Small intestine (tissue), 7 donors: ENCODE measurements around the gene SLC12A5. TPM values are rescaled to one million over a fixed set of nuclear protein-coding genes. Genes with fewer than 3 reads are reported as not detected.
"Not testable (repeated sequence)": the region's sequence is repeated elsewhere in the genome, so short reads cannot be mapped to it uniquely, and the experiment has no call there.

Experiments
- DNase-seq, 2 donors: peaks; one replicate each; pipeline versions ENCODE4 v3.0.0 to v3.0.0-alpha.2; 2013
- FAIRE-seq: peaks from 2 replicates; lab custom pipeline; 2012; peaks lifted over from hg19 to GRCh38; lab: Jason Lieb, UNC
- H3K27ac ChIP-seq, 3 donors: one replicate each; pipeline ENCODE4 v1.5.1; 2013; ENCODE audit warnings: low read length in 2 of 3, mild to moderate bottlenecking in 2 of 3, control low read depth in 1 of 3, inconsistent platforms in 1 of 3, low read depth in 1 of 3, moderate library complexity in 1 of 3
- H3K27me3 ChIP-seq, 3 donors: one replicate each; pipeline ENCODE4 v1.6.1; 2013; ENCODE audit warnings: low read length in 3 of 3, inconsistent platforms in 1 of 3; ENCODE audit not compliant: control insufficient read depth in 3 of 3, insufficient read depth in 3 of 3
- H3K36me3 ChIP-seq, 3 donors: one replicate each; pipeline ENCODE4 v1.6.1; 2013; ENCODE audit warnings: low read length in 3 of 3, inconsistent platforms in 1 of 3, low read depth in 1 of 3, mild to moderate bottlenecking in 1 of 3, moderate library complexity in 1 of 3; ENCODE audit not compliant: control insufficient read depth in 3 of 3, insufficient read depth in 2 of 3
- H3K4me1 ChIP-seq, 3 donors: one replicate each; pipeline ENCODE4 v1.6.1; 2013; ENCODE audit warnings: low read length in 2 of 3, inconsistent platforms in 1 of 3, low read depth in 1 of 3, mild to moderate bottlenecking in 1 of 3, moderate library complexity in 1 of 3; ENCODE audit not compliant: control insufficient read depth in 3 of 3, insufficient read depth in 2 of 3
- H3K4me3 ChIP-seq, 3 donors: one replicate each; pipeline ENCODE4 v1.5.1; 2013; ENCODE audit warnings: low read length in 3 of 3, control low read depth in 1 of 3, inconsistent platforms in 1 of 3, low read depth in 1 of 3, mild to moderate bottlenecking in 1 of 3, moderate library complexity in 1 of 3
- H3K9me3 ChIP-seq, 2 donors: one replicate each; pipeline ENCODE4 v1.6.1; 2013; ENCODE audit warnings: low read depth in 1 of 2, low read length in 1 of 2; ENCODE audit not compliant: control insufficient read depth in 2 of 2, insufficient read depth in 1 of 2
- WGBS, 3 donors: extraction: QIAGEN DNeasy Blood & Tissue Kit; methylation state at CpG; one replicate each; pipeline ENCODE4 v1.1.7; 2013; 5-methylcytosine and 5-hydroxymethylcytosine counted together
- polyA plus RNA-seq, 4 donors: library from polyadenylated mRNA; stranded (reverse) in 3 of 4; unstranded in 1 of 4; fragments of 200-250 nt in 3 of 4; fragments of 120-200 nt in 1 of 4; gene quantifications; one replicate each; pipeline versions ENCODE4 v1.2.1 to v1.2.3, GENCODE V29; 2013
- donor health status: healthy with polysubstance abuse.
- donor health status: control.
- donor health status: control.
- donor health status: Bipolar disorder and iron deficiency.
- donor health status: healthy.

Gene SLC12A5
- polyA plus RNA-seq, 4 donors, result 2.1 to 4.6 TPM; not detected in 2

DNA sequence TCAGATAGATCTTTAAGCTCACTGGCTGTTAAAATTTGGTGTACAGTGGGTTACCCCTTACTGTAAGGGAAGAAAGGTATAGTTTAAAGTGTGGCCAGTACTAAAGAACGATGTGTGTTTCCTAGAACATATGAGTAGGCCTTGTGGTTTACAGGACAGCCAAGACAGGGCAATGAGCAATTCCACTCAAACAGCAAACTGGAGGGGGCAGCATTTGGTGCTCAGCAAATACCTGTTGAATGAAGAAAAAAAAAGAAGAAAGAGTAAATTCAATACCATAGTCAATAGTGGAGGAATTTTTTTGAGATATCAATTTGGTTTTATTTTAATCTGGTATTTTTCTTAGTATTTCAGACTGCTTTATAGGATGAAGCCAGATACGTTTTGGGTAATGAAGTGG is 64.5 kb downstream of the SLC12A5 start:
- Histone ChIP-seq H3K4me3 (no peak overlapping the region), H3K4me1 (peaks cover 0 to 1% (median 0%) of the 10 kb centered on the region in 3 donors), H3K9me3 (no peaks in the 10 kb centered on the region), H3K27me3 (peaks cover 0 to 6% (median 0%) of the 10 kb centered on the region in 3 donors), H3K27ac (no peak overlapping the region), H3K36me3 (no peaks in the 10 kb centered on the region)
- no peak for DNase-seq
- FAIRE-seq, result no peak
- WGBS, 3 donors, result 63 to 75% (median 70%) methylated on average over 2 of the region's 2 CpGs

DNA sequence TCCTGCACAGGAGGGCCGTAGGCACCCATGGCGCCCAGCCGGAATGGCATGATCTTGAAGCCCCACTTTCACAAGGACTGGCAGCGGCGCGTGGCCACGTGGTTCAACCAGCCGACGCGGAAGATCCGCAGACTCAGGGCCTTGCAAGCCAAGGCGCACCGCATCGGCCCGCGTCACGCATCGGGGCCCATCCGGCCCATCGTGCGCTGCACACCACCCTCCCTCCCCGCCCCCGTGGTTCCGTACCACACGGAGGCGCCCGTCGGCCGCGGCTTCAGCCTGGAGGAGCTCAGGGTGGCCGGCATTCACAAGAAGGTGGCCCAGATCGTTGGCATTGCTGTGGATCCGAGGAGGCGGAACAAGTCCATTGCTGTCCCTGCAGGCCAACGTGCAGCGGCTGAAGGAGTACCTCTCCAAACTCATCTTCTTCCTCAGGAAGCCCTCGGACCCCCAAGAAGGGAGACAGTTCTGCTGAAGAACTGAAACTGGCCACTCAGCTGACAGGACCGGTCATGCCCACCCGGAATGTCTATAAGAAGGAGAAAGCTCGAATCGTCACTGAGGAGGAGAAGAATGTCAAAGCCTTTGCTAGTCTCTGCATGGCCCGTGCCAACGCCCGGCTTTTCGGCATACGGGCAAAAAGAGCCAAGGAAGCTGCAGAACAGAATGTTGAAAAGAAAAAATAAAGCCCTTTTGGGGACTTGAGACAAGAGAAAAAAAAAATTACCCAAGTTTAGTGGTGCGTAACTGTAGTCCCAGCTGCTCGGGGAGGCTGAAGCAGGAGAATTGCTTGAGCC is 70.7 kb downstream of the SLC12A5 start:
- WGBS, 3 donors, result 33 to 51% (median 42%) methylated on average over 44 to 48 of the region's 48 CpGs
- DNase-seq (no peak), FAIRE-seq (no peak)
- Histone ChIP-seq H3K4me3 (no peak overlapping the region), H3K36me3 (no peaks in the 10 kb centered on the region), H3K4me1 (no peaks in the 10 kb centered on the region), H3K27me3 (peaks cover 0 to 31% (median 7%) of the 10 kb centered on the region in 3 donors), H3K9me3 (no peaks in the 10 kb centered on the region), H3K27ac (no peak overlapping the region)

DNA sequence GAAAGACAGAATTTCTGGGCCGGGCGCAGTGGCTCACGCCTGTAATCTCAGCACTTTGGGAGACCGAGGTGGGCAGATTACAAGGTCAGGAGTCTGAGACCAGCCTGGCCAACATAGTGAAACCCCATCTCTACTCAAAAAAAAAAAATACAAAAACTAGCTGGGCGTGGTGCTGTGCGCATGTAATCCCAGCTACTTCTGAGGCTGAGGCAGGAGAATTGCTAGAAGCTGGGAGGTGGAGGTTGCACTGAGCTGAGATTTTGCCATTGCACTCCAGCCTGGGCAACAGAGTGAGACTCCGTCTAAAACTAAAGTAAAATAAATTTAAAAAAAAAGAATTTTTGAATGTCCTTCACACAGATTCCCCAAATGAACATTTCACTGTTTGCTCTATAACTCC is 71.4 kb downstream of the SLC12A5 start:
- not testable (repeated sequence) for DNase-seq, H3K9me3 ChIP-seq, H3K36me3 ChIP-seq, H3K27ac ChIP-seq, FAIRE-seq, H3K4me1 ChIP-seq, H3K4me3 ChIP-seq
- H3K27me3 ChIP-seq, result peaks cover 0 to 31% (median 7%) of the 10 kb centered on the region in 3 donors
- WGBS, 3 donors, result 75 to 83% (median 80%) methylated on average over 7 of the region's 7 CpGs

DNA sequence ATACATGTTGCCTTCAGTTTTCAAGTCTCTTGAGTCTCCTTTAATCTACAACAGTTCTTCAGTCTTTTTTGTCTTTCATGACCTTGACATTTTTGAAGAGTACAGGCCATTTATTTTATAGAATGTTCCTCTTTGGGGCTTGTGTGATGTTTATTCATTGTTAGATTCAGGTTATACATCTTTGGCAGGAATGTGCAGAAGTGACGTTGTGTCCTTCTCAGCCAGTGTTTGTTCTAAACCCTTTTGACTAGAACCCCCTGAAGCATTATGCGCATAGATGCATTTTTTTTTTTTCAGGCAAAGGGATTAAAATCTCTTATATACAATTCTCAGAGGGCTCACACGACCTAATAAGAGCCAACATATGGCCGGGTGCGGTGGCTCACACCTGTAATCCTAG is 72.0 kb downstream of the SLC12A5 start:
- no peak for DNase-seq
- H3K27me3 ChIP-seq, result peaks cover 0 to 31% (median 7%) of the 10 kb centered on the region in 3 donors

DNA sequence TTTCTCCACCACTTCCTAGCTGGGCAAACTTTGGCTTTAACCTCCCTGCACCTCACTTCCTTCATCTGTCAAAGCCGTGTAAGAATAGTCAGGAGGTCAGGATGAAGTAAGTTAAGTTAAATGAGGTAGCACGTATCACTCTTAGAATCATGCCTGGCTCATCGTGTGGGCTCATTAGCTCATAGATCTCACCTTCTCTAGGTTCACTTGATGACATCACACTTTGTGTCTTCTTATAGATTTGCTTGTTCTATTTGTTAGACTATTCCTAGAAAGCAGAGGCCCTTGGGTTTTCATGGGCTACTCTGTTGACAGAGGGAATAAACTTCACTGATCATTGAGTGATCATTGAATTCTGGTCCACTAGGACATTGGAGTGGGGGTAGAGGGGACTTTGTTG is 72.9 kb downstream of the SLC12A5 start:
- peaks cover 0 to 31% (median 7%) of the 10 kb centered on the region in 3 donors for H3K27me3 ChIP-seq
- DNase-seq (no peak), FAIRE-seq (no peak)
- WGBS, 3 donors, result 73 to 81% (median 77%) methylated on average over 3 of the region's 3 CpGs
- H3K4me3 ChIP-seq, result no peak overlapping the region
- no peaks in the 10 kb centered on the region for H3K9me3 ChIP-seq
- no peaks in the 10 kb centered on the region for H3K36me3 ChIP-seq
- H3K27ac ChIP-seq, result no peak overlapping the region
- no peaks in the 10 kb centered on the region for H3K4me1 ChIP-seq

More for the DNA sequence above, 72.0 kb downstream of the SLC12A5 start:
- Histone ChIP-seq H3K36me3 (no peaks in the 10 kb centered on the region), H3K4me3 (no peak overlapping the region), H3K27ac (no peak overlapping the region), H3K9me3 (no peaks in the 10 kb centered on the region), H3K4me1 (no peaks in the 10 kb centered on the region)
- no peak for FAIRE-seq
- 79 to 81% (median 81%) methylated on average over 5 of the region's 5 CpGs for WGBS, 3 donors

DNA sequence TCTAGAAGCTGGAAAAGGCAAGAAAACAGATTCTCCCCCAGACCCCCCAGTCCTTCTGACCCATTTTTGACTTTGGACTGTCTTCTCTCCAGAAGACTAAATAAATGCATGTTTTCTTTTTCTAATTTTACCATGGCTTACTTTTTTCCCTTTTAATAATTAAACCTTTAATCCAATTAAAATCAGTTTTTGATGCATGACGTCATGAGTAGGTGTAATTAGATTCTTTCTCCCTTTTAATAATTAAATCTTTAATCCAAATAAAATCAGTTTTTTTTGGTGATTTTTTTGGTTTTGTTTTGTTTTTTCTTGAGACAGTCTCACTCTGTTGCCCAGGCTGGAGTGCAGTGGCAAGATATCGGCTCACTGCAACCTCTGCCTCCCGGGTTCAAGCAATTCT is 73.9 kb downstream of the SLC12A5 start:
- 89 to 93% (median 91%) methylated on average over 3 of the region's 3 CpGs for WGBS, 3 donors
- no peak overlapping the region for H3K4me3 ChIP-seq
- DNase-seq (no peak), FAIRE-seq (no peak)
- no peaks in the 10 kb centered on the region for H3K36me3 ChIP-seq
- H3K4me1 ChIP-seq, result no peaks in the 10 kb centered on the region
- peaks cover 0 to 27% (median 7%) of the 10 kb centered on the region in 3 donors for H3K27me3 ChIP-seq
- H3K27ac ChIP-seq, result no peak overlapping the region
- H3K9me3 ChIP-seq, result no peaks in the 10 kb centered on the region

DNA sequence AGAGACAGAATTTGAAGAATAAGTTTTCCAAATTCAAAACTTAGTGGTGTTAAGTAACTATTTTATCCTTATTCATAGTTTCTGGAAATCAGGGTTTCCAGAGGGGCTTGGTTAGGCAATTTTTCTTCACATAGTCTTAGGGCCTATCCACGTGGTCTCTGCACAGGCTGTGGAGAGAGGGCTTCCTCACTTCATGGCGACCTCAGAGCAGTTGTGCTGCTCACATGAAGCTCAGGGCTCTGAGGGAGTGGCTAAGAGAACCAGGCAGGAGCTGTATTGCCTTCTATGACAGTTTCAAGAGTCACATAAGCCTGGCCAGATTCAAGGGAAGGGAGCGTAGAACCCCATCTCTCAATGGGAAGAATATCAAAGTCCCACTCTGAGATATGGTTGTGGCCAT is 75.2 kb downstream of the SLC12A5 start:
- WGBS, 3 donors, result 72 to 84% (median 75%) methylated on average over 3 of the region's 3 CpGs
- no peaks in the 10 kb centered on the region for H3K9me3 ChIP-seq
- peaks cover 0 to 23% (median 4%) of the 10 kb centered on the region in 3 donors for H3K27me3 ChIP-seq
- H3K27ac ChIP-seq, result no peak overlapping the region
- no peaks in the 10 kb centered on the region for H3K4me1 ChIP-seq
- H3K36me3 ChIP-seq, result no peaks in the 10 kb centered on the region
- FAIRE-seq (no peak), DNase-seq (no peak)
- no peak overlapping the region for H3K4me3 ChIP-seq

DNA sequence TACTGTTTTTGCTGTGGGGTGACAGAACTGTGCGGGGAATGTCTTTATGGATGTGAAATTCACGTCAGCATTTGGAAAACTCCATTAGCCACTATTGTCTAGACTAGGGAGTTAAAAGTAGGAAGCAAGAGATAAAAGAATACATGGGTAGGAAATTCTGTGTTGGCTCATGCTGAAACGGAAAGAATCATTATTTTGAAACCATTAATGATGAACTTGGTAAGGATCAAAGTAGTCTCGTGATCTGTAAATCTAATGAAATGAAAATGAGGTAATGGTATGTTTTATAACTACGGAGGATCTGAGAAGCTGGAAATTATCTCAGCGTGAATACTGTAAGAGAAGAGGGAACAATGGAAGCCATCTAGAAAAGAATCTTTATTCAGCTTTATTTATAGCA is 78.0 kb downstream of the SLC12A5 start:
- H3K4me1 ChIP-seq, result no peaks in the 10 kb centered on the region
- no peak overlapping the region for H3K4me3 ChIP-seq
- no peaks in the 10 kb centered on the region for H3K36me3 ChIP-seq
- no peak overlapping the region for H3K27ac ChIP-seq
- FAIRE-seq, result no peak
- DNase-seq, result no peak
- peaks cover 0 to 13% (median 4%) of the 10 kb centered on the region in 3 donors for H3K27me3 ChIP-seq
- H3K9me3 ChIP-seq, result no peaks in the 10 kb centered on the region
- WGBS, 3 donors, result 62 to 69% (median 68%) methylated on average over 6 of the region's 6 CpGs
